MCF 10A (cell line): Measurements from ENCODE around the gene APOBEC2. TPM values are rescaled to one million over a fixed set of nuclear protein-coding genes. Genes with fewer than 3 reads are reported as not detected.

Experiments
- BruUV-seq: library from RNA; stranded (reverse); fragments of 400-500 nt; replicated peaks from 2 replicates; lab custom pipeline; 2021; lab: Mats Ljungman, UMichigan
- CTCF ChIA-PET: fragments of 300-600 bp; sonication (Branson Sonifier 250); formaldehyde crosslinking; extraction: SDS; loops from one replicate; lab custom pipeline; 2021; ENCODE audit warnings: antibody characterized with exemption, inconsistent platforms; lab: Yijun Ruan, JAX
- POLR2A ChIA-PET: fragments of 300-600, 350-650 bp; sonication (Branson Sonifier 250); formaldehyde crosslinking; extraction: SDS; loops from one replicate; lab custom pipeline; 2020; ENCODE audit warnings: antibody characterized with exemption, inconsistent platforms; lab: Yijun Ruan, JAX
- DNase-seq: peaks from one replicate; pipeline ENCODE4 v3.0.0-alpha.2; 2018; ENCODE audit not compliant: unreplicated experiment
- H3K27ac Mint-ChIP-seq: one replicate; pipeline ENCODE4 v1.8.0; 2022; ENCODE audit warnings: mild to moderate bottlenecking, low read depth, mixed read lengths; ENCODE audit not compliant: unreplicated experiment
- H3K27me3 Mint-ChIP-seq: one replicate; pipeline ENCODE4 v1.8.0; 2022; ENCODE audit warnings: mixed read lengths; ENCODE audit not compliant: insufficient read depth, unreplicated experiment
- H3K36me3 Mint-ChIP-seq: one replicate; pipeline ENCODE4 v1.8.0; 2022; ENCODE audit warnings: mild to moderate bottlenecking, moderate library complexity, mixed read lengths; ENCODE audit not compliant: insufficient read depth, unreplicated experiment
- H3K4me1 Mint-ChIP-seq: one replicate; pipeline ENCODE4 v1.8.0; 2022; ENCODE audit warnings: mixed read lengths; ENCODE audit not compliant: insufficient read depth, unreplicated experiment
- H3K4me3 Mint-ChIP-seq: one replicate; pipeline ENCODE4 v1.8.0; 2022; ENCODE audit warnings: mild to moderate bottlenecking, moderate library complexity, mixed read lengths; ENCODE audit not compliant: unreplicated experiment
- H3K9me3 Mint-ChIP-seq: one replicate; pipeline ENCODE4 v1.8.0; 2022; ENCODE audit warnings: mixed read lengths; ENCODE audit not compliant: unreplicated experiment
- CTCF ChIP-seq: fragments of 200-600 bp; IDR thresholded peaks from one replicate; pipeline ENCODE4 v1.8.0; 2022; ENCODE audit warnings: antibody characterized with exemption, mild to moderate bottlenecking; ENCODE audit not compliant: unreplicated experiment
- intact Hi-C: fragments of 100-400 bp; cut with micrococcal nuclease; formaldehyde crosslinking; loops from 2 replicates; pipeline ENCODE4 v1.14.1; 2022
- total RNA-seq: library from RNA; stranded (reverse); gene quantifications from 2 replicates; pipeline ENCODE4 v1.2.3, GENCODE V29; 2022

Gene APOBEC2
- total RNA-seq, 1 experiment from 2014 or later, result not detected

GRCh38 chr6:41062056-41062455 lies 9.1 kb downstream of the APOBEC2 start:
- Mint-ChIP-seq H3K4me3 (no peak overlapping the region), H3K27ac (no peak overlapping the region), H3K27me3 (no peaks in the 10 kb centered on the region), H3K36me3 (peaks cover 42% of the 10 kb centered on the region), H3K4me1 (peaks cover 14% of the 10 kb centered on the region), H3K9me3 (no peaks in the 10 kb centered on the region)
- TF ChIP-seq CTCF, result no peak
- ChIA-PET CTCF (interaction anchor here (1.5 to 2.4 kb wide), 2 partner anchors 34 to 35 kb away, joined by 3 to 9 read pairs; no protein-coding TSS in a partner anchor), POLR2A (interaction anchor here (1.2 kb wide), 1 partner anchor 8 kb away, joined by 6 read pairs; no protein-coding TSS in a partner anchor)
- DNase-seq, result no peak
- intact Hi-C loops, result no loop called here
- no TSS peak for BruUV-seq

- intact Hi-C loops, result no loop called here
- Mint-ChIP-seq H3K27me3 (no peaks in the 10 kb centered on the region), H3K4me3 (no peak overlapping the region), H3K4me1 (peaks cover 14% of the 10 kb centered on the region), H3K9me3 (no peaks in the 10 kb centered on the region), H3K27ac (no peak overlapping the region), H3K36me3 (peaks cover 55% of the 10 kb centered on the region)
- CTCF ChIA-PET, result interaction anchor here (0.5 to 2.4 kb wide), 3 partner anchors 26 to 1083 kb away, joined by 3 to 9 read pairs (median 8); no protein-coding TSS in a partner anchor
- no peak for TF ChIP-seq CTCF
- no peak for DNase-seq
- POLR2A ChIA-PET, result no interaction called here
- no TSS peak for BruUV-seq
Measured at GRCh38 chr6:41063884-41064285, 10.9 kb downstream of the APOBEC2 start.

- no TSS peak for BruUV-seq
- no peaks in the 10 kb centered on the region for H3K9me3 Mint-ChIP-seq
- H3K4me3 Mint-ChIP-seq, result no peak overlapping the region
- ChIA-PET POLR2A (interaction anchor here (0.7 kb wide), 1 partner anchor 27 kb away, joined by 3 read pairs; no protein-coding TSS in a partner anchor), CTCF (interaction anchor here (0.6 to 0.9 kb wide), 3 partner anchors 10 to 1540 kb away, joined by 3 to 4 read pairs (median 3); no protein-coding TSS in a partner anchor)
- intact Hi-C loops, result no loop called here
- H3K4me1 Mint-ChIP-seq, result peaks cover 14% of the 10 kb centered on the region
- H3K36me3 Mint-ChIP-seq, result peaks cover 65% of the 10 kb centered on the region
- no peak for DNase-seq
- no peaks in the 10 kb centered on the region for H3K27me3 Mint-ChIP-seq
- H3K27ac Mint-ChIP-seq, result no peak overlapping the region
- TF ChIP-seq CTCF, result no peak
Measured at GRCh38 chr6:41064841-41065240, 11.8 kb downstream of the APOBEC2 start.

- intact Hi-C loops, result loop anchor here (1.0 to 2.0 kb wide), 3 partner anchors 37 to 1085 kb away; no protein-coding TSS in a partner anchor
- ChIA-PET POLR2A (no interaction called here), CTCF (interaction anchor here (0.6 to 1.2 kb wide), 15 partner anchors 9 to 1752 kb away, joined by 3 to 10 read pairs (median 4); no protein-coding TSS in a partner anchor)
- no peak overlapping the region for H3K4me3 Mint-ChIP-seq
- H3K36me3 Mint-ChIP-seq, result peaks cover 71% of the 10 kb centered on the region
- no TSS peak for BruUV-seq
- H3K9me3 Mint-ChIP-seq, result no peaks in the 10 kb centered on the region
- no peak for TF ChIP-seq CTCF
- H3K4me1 Mint-ChIP-seq, result peaks cover 9% of the 10 kb centered on the region
- DNase-seq, result no peak
- no peaks in the 10 kb centered on the region for H3K27me3 Mint-ChIP-seq
- H3K27ac Mint-ChIP-seq, result no peak overlapping the region
Measured at GRCh38 chr6:41065550-41066026, 12.6 kb downstream of the APOBEC2 start.
